NCI-H1436 treated with DMSO at 0.1 percent for 48 hours (cell line): ENCODE measurements around the gene ASXL3.

Experiments used
- DNase-seq: peaks from one replicate; lab custom pipeline; 2025; lab: John Stamatoyannopoulos, UW

Gene ASXL3

DNA sequence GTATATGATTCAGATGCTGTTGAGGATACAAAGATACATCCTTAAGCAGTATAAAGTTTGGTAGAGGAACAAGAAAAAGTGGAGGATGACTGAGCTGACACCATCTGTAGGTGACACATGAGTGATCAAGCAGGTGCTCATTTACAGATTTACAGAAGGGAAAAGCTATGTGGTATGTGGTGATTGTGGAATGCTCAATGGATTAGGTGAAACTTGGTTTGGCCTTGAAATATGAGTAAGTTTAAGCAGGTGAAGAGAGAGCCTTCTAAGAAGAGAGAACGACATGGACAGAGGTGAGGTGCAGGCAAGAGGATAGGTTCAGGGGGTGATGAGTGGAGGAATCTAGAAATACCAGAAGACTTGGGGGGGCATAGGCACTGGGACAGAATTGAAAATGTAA lies 5.9 kb downstream of the ASXL3 start:
- DNase-seq = no peak

DNA sequence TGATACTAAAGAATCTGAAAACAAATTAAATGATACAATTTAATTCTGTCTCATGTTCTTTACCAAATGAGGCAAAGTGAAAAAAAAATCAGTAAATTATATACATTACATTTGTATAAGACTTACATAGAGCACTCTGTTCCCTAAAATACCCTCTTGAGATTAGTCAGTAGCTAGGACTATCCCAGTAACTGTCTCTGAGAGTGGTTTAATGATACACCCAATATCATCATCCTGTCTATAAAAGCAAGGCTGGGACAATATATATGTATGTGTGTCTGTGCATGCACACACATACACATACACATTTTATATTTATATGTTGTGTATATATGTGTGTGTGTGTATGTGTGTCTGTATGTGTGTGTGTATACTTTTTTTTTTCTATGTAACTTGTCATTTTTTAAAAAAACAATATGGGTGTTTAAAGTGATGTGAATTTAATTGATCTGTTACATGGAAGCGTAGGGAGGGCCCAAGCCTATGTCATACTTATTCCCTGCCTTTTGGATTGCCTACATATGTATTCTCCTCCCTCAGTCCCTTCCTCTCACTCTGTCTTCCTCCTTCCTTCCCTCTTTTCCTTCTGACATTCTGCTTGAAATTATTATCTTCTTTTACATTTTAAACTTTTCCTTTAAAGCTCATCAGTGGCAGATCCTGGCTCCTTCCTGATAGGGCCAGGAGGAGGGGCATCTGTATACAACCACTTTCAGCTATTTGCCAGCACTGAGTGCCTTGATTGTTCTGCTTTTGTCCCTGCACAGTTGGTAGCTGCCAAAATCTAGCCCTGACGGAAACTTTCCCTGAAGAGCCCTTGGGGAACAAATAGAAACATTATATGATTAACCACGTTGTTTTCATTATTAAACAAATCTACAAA lies 6.8 kb downstream of the ASXL3 start:
- DNase-seq = peak; percentile 53

DNA sequence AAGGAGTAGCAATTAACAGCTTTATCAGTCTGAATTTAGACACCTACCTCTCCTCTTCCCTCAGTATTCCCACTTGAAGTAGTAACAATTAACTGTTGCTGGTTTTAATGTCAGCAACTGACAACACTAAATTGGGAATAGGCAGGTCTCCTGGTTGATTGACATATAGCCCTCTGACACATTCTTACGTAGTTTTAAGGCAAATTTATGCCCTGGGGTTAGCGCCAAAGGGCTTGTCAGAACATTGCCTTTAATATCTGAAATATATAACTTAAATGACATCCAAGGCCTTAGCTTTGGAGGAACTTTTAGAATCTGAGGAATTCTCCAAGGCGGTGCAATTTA lies 7.4 kb downstream of the ASXL3 start:
- DNase-seq = no peak

DNA sequence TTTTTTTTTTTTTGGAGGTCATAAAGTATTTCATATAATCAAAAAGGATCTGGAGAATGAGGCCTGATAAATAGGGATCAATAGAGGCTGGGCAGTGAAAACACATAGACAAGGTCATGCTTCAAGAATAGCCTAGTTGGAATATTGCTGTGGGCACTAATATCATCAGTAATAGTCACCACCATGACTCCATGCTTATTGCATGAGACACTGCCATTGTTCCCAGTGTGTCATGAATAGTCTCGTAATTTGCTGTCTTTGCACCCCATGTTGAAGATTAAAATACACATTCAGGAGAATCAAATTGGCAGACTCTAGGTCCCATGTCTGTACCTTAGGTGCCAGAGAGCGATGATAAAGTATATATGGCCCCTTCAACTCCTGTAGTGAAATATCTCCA lies 10.3 kb downstream of the ASXL3 start:
- DNase-seq = no peak

DNA sequence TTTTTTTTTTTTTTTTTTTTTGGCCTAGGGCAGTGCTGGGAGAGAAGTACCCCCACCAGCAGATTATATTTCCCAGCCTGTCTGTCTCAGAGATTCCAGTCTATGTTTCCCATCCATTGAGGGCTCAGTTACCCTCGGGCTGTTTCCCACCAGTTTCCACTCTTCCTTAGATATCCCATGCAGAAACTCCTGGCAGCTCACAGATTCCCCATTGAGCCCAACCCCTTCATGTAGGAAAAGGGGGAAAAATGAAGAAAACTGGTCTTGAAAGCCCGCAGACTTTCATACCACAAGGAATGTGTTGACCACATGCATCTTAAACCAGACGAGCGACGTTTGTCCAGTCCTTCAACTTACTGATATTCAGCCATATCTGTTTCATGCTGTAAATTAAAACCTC lies 15.2 kb downstream of the ASXL3 start:
- DNase-seq = no peak

DNA sequence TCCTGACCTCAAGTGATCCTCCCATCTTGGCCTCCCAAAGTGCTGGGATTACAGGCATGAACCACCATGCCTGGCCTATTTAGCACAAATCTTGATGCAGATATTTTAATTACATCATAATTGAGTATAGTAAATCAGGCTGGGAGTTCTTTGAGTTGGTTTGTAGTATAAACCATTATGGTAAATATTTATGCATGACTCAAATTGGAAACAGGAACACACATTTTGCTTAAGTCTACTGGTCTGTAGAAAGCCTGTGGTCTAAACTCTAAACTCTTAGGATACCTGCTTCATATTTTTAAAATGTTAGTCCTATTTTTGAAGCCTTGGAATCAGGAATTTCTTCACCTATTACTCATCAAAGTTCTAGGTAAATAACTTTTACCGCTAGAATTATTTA lies 16.8 kb downstream of the ASXL3 start:
- DNase-seq = no peak

DNA sequence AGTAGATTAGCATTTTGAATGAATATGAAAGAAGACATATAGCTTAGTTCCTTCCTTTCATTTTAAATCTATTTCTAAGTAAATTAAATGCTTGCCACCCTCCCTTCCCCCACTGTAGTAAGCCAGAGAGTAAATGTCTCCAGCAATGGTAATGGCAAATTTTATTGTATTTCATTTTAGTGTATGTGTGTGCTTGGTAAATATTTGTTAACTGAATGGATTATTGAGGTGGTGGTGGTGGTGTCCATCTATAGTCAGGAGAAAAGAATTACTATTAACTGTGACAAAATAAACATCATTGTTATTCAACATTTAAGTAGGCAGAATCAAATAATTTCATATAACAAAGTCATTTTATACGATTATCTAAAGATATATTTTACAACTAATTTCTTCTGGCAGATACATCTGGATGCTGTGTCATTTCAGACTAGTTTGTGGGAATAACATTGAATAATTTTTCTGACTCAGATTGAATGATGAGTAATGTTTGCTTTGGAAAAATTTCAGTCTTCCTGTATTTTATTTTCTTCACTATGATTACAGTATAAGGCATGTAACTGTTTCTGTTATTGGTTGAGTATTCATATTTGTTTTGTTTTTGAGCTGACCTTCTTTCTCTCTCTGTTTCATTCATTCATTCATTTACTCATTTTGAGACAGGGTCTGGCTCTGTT lies 18.3 kb downstream of the ASXL3 start:
- no peak for DNase-seq

DNA sequence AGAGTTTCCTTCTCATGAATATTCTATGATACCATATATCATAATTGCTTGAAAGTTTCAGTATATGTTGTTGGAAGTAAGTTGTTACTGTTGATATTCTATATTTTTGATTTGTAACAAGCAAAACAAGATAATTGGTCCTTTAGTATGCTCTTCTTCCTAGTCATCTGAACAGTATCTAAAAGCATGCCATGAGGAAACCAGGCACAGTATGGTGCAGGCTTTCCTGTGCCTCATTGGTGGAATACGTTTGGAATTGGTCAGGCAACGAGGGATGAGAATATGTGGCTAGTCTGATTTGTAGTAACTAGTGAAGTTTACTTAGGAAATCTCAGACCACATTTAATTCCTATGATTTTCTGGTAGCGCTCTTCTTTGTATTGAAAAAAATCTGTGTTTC lies 22.8 kb downstream of the ASXL3 start:
- DNase-seq = no peak

DNA sequence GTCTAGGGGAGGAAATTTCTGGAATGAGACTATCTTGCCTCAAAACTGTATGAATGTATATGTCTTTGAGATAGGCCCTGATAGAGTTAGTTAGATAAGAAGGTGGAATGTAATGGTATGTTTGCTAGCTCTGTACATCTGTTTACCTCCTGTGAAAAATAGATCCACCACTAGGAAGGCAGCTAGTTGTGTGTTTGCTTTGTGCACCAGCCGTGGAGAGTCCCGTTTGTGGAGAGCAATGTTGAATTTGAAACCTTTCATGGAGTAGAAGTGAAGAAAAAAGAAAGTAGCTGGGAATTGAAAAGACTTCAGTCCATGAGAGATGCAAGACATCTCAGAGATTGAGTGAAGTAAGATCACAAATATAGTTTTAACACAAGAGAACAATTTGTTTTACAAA lies 25.4 kb downstream of the ASXL3 start:
- no peak for DNase-seq

DNA sequence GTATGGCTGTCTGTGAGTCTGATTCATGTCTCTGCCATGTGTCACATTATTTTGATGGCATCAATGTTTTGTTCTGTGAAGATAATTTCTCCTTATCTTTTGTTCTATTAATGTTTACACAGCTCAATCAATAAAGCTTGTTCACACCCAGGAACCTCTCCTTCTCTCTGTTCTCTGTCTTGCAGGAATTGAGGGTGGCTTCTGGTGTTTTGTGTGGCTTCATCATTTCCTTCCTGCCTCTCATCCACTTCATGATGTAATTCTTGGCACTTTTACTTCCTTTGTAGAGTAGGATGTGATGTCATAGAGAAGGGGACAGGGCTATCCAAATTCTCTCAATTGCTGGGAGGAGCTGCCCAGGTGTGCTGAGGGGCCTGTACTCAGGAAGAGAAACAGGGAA lies 27.2 kb downstream of the ASXL3 start:
- no peak for DNase-seq

DNA sequence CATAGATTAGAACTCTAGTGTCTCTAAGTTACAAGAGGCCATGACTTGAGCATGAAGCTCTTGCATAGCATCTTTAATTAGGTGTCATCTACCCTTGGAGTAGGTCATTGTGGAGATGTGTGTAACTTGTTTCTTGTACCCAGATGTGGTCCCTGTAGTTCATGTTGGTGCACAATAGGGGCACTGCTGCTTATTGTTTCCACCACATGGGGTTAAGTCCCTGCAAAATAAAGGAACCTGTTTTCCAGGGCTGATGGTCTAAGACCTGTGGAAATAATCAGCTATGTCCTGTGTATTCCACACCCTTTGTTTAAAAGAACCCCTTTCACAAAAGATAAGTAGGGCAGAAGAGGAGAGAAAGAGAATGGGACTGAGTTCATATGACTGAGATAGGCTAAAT lies 28.6 kb downstream of the ASXL3 start:
- DNase-seq = no peak

DNA sequence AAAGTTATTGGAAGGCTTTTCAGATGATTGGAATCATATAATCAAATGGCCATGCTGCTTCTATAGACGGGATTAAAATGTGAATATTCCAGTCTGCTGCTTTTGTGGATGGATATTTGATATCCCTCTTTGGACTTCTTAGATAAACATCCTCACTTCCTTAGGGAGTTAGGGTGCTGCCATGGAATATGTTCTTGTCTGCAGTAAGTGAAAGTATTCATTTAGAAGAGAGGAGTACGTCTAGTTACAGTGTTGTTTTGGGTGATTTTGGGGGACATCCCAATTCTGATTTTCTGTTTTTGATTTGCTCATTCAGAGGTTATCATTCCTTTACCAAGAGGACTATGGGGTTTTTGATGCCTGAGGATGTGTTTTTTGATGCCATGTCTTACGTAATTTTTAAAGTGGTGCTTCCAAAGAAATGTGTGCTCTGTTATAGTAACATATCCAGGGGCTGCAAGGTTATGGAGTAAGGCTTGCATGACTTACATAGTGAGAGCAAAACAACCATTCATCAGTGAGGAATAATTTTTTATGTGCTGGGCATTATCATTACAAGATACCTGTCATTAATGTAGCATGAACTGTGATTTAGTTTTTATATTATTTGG lies 33.6 kb downstream of the ASXL3 start:
- no peak for DNase-seq

DNA sequence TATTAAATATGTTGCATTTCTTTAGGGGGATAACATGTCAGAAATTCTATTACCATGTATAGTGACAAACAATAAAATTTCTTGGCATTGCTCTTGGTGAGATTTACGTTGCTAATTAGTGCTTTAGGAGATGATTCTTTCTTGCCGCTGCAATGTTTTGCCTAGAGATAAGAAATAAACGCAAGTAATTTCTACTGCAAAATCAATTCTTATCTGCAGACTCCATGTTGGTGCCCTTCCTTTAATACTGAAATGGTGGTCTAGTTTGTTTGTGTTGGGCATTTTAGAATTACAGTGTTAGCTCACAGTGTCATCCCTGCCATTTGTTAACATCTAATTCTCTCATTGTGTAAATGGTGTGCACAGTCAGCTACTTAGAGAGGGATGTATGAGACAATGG lies 34.6 kb downstream of the ASXL3 start:
- no peak for DNase-seq

DNA sequence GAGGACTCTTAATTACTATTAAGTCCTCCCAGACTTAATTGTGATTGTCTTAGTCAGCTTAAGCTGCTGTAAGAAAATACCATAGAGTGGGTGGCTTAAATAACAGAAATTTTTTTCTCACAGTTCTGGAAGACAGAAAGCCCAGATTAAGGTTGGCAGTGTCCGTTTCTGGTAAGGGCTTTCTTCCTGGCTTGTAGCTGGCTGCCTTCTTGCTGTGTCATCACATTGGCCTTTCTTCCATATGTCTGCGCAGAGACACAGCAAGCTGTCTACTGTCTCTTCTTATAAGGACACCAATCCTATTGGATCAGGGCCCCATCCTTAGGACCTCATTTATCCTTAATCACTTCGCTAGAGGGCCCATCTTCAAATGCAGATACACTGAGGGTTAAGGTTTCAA lies 38.5 kb downstream of the ASXL3 start:
- no peak for DNase-seq

DNA sequence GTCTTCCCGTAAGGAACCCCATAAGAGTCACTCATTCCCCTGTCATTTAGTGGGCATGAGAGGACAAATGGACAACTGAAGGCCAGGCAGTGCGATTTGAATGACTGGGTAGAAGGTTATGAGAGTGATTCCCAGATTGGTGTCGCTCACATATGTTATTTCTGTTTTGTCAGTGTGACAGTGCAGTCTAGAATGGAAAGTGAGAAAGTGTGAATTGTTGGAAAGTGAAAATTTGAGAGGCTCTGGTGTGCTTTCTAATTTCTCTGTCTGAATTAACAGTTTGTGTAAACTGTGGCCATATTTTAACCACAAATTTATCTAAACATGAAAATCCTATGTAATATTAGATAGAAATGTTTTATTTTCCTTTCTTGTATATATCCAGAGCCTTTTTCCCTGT lies 49.1 kb downstream of the ASXL3 start:
- DNase-seq = no peak

DNA sequence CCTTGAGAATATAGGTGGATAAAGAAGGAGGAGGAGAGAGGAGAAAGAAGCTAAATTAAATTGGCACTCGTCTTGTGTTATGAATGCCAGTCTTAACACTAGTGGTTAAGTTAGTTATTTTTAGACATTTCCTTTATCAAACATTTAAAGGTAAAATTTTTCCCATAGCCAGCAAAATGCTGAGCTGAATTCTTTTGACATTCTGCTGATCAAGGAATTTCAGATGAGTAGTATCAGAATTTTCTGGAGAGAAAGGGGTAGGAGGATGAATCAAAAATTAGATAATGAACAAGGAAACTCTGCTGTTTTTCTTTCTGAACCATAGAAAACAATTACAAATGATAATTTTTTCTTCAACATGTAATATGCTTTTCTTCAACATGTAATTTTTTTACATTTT lies 52.5 kb downstream of the ASXL3 start:
- no peak for DNase-seq

DNA sequence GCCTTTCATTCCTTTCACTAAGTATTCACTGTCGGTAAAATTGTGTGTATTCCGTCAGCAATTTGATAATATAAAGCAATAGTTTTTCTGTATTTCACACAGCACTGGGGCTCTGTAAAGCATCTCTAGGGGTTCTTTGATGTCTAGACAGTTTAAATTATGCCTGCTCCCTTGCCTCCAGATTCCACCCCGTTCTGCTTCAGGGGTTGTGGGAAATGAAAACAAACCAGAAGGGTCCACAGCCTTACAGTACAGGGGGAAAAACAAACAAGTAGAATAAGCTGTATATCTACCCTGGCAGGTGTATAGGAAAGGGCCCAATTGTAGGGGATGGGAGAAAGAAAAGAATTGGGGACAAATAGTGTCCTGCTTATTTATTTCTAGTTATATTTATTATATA lies 63.1 kb downstream of the ASXL3 start:
- no peak for DNase-seq

DNA sequence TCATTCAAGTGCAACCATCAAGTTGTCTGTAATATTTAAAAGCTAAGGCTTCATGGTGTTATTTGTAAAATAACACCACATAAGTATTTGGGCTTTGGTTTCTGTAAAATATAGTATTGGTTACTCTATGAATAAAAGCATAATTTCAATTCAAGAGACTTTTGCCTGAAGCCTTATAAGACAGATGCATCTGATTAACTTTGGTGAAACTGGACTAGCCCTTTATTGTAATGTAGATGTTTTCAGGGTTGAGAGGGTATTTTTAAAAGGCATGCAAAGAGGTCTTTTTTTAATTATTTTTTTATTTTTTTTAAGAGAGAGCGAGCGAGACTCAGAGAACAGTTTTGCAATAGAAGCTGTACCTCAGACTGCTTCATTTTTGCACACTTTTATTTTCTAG lies 66.5 kb downstream of the ASXL3 start:
- DNase-seq = no peak

DNA sequence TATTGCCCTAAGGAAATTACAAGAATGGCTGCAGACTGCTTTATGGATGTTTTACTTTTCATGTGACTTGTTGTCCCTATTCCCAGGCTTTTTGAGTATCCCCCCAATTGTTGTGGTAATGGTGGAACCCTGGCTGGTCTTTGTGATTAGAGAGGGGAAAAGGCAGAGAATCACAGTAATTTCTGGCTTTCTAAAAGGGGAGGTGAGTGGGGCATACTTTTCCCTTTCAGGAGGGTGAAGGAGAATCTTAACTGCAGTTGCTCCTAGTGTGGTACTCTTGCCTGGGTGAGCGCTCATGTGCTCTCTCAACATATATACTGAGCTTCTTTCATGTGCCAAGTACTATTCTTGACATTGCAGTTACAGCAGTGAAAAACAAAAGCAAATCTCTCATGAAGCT lies 69.3 kb downstream of the ASXL3 start:
- DNase-seq = no peak

DNA sequence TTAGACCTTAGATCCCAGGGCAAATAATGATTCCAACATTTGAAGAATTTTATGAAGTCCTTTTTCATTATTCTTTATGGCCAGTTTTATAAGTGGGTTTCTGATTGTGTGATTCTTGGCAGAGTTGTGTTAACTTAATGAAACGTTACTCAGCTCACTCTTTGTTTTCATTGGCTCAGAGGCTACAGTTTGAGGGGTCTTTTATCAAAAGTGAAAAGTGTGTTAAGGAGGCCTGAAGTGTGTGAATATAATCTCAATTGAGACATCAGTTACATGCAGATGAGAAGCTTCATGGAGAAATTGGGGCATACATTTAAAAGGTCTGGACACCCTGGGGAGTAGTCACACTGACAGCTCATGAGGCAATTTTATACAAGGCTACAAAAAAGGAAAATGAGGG lies 74.6 kb downstream of the ASXL3 start:
- DNase-seq = no peak

DNA sequence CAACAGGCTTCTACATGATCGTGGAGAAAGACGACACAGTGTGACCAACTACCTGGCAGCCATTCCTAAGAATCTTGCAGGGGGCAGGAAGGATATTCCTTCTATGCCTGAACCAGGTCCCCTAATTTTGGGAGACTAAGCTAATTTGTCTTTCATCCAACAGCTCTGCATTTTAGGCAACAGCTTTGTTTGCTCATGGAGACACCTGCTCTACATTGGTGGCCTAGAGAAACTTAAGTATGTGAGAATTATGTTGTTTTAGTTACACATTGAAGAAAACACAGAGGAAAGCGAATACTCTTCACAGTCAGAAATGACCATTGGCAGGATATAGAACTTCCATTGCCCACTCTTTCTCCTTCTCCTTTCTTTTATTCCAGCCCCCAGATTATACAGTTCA lies 75.2 kb downstream of the ASXL3 start:
- DNase-seq = no peak

DNA sequence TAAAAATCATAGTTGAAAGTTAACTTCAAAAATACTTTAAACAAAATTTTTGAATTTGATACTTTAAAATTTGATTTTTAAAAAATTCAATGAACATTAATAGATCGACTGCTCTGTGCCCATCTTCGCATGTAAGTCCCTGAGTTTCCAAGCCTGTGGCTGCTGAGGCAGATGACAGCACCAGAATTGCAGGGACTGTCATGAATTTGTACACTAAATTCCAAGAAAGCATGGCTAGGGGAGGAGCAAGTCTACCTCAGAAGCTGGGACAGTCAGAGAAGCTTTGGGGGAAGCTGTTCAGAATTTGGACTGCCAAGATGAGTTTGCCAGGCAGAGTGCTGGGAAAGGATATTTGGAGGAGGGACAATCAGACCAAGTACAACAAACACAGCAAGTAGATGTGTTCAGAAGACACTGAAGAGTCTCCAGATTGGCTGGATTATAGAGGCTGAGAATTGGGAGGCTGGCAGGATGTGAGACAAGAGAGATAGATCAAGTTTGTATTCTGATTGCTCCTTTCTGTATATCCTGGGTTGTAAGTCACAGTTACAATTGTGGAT lies 79.0 kb downstream of the ASXL3 start:
- DNase-seq = no peak

DNA sequence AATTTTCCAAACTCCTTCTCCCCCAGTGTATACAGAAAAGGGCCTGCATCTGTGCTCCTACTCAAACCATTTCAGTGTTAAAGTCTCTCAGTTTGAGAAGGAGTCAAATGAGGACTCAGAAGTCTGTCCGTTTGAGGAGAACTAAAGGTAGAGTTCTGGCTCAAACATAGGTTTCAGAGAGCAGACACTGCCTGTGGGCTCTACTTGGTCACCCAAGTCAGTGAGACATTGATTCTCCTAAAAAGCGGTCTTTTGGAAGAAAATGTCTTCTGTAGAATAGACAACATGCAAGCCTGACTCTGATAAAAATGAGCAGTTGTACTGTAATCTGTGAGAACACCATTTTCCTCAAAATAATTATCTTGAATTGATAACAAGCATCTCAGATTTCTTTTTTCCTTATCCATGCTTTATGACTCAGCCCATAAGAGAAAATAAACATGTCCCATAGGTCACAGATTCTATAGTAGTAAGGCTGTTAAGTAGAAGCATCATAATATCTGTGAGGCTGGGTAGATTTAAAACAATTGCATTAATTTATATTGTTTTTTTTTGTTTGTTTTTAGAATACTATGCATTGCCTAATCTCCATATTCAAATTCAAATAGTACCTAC lies 82.8 kb downstream of the ASXL3 start:
- DNase-seq = no peak
